Ascending aorta (tissue), 2 donors: ENCODE data around the gene MANEAL. TPM values are rescaled to one million over a fixed set of nuclear protein-coding genes. Genes with fewer than 3 reads are reported as not detected.

Experiments
- DNase-seq, 2 donors: peaks; one replicate each; pipeline ENCODE4 v3.0.0-alpha.2; 2019; ENCODE audit warnings: low spot score in 2 of 2
- H3K27ac ChIP-seq, 2 donors: fragments of 200-600 bp; sonication (generic); one replicate each; pipeline ENCODE4 v1.5.1; 2016 to 2017; ENCODE audit warnings: mild to moderate bottlenecking in 1 of 2
- H3K27me3 ChIP-seq: fragments of 200-600 bp; sonication (generic); one replicate; pipeline ENCODE4 v1.5.1; 2017
- H3K36me3 ChIP-seq, 2 donors: fragments of 200-600 bp; sonication (generic); one replicate each; pipeline ENCODE4 v1.5.1; 2016
- H3K4me1 ChIP-seq, 2 donors: fragments of 200-600 bp; sonication (generic); one replicate each; pipeline ENCODE4 v1.5.1; 2016 to 2017; ENCODE audit warnings: mild to moderate bottlenecking in 1 of 2
- H3K4me3 ChIP-seq, 2 donors: fragments of 200-600 bp; sonication (generic); one replicate each; pipeline ENCODE4 v1.5.1; 2016 to 2017; ENCODE audit warnings: mild to moderate bottlenecking in 1 of 2
- H3K9me3 ChIP-seq, 2 donors: fragments of 200-600 bp; sonication (generic); one replicate each; pipeline ENCODE4 v1.5.1; 2016
- CTCF ChIP-seq, 3 experiments: fragments of 200-600 bp in 2 of 3; fragments of 450-650 bp in 1 of 3; sonication (generic) in 2 of 3; IDR thresholded peaks; one replicate each; pipeline ENCODE4 v1.5.1; 2016 to 2019; ENCODE audit warnings: antibody characterized with exemption in 3 of 3, mild to moderate bottlenecking in 1 of 3, moderate library complexity in 1 of 3
- intact Hi-C: fragments of 100-400 bp; cut with DNase I; formaldehyde crosslinking; loops from one replicate; pipeline ENCODE4 v1.15.1; 2023
- total RNA-seq: library from RNA; depleted of rRNA; stranded (reverse); fragments of >200 nt; gene quantifications from one replicate; pipeline ENCODE4 v1.1.0, GENCODE V29; 2016

MANEAL gene
- total RNA-seq, 1 donor from 2014 or later: 0.43 TPM

- peaks cover 0 to 7% of the 10 kb centered on the region in 2 donors for H3K4me1 ChIP-seq
- H3K4me3 ChIP-seq: no peak overlapping the region
- H3K27ac ChIP-seq: no peak overlapping the region
- no peaks in the 10 kb centered on the region for H3K27me3 ChIP-seq
- DNase-seq: no peak
- H3K9me3 ChIP-seq: no peaks in the 10 kb centered on the region
- intact Hi-C loops: no loop called here
- no peak for TF ChIP-seq CTCF (IDR thresholded peaks at IDR 0.05)
- peaks cover 15 to 32% of the 10 kb centered on the region in 2 donors for H3K36me3 ChIP-seq
Measured at GRCh38 chr1:37813529-37814145, 20.0 kb downstream of the MANEAL start.

GRCh38 chr1:37814252-37814651 lies 20.6 kb downstream of the MANEAL start:
- H3K4me1 ChIP-seq: peaks cover 0 to 2% of the 10 kb centered on the region in 2 donors
- H3K9me3 ChIP-seq: no peaks in the 10 kb centered on the region
- peaks cover 21 to 37% of the 10 kb centered on the region in 2 donors for H3K36me3 ChIP-seq
- no peak for TF ChIP-seq CTCF (IDR thresholded peaks at IDR 0.05)
- no peak for DNase-seq
- no peak overlapping the region for H3K4me3 ChIP-seq
- no peak overlapping the region for H3K27ac ChIP-seq
- no peaks in the 10 kb centered on the region for H3K27me3 ChIP-seq
- intact Hi-C loops: no loop called here

GRCh38 chr1:37817481-37817880 lies 23.8 kb downstream of the MANEAL start:
- no peaks in the 10 kb centered on the region for H3K9me3 ChIP-seq
- no peaks in the 10 kb centered on the region for H3K27me3 ChIP-seq
- intact Hi-C loops: no loop called here
- no peak overlapping the region for H3K27ac ChIP-seq
- no peaks in the 10 kb centered on the region for H3K4me1 ChIP-seq
- peaks cover 44 to 67% of the 10 kb centered on the region in 2 donors for H3K36me3 ChIP-seq
- no peak for DNase-seq
- H3K4me3 ChIP-seq: no peak overlapping the region
- no peak for TF ChIP-seq CTCF (IDR thresholded peaks at IDR 0.05)

- H3K9me3 ChIP-seq: no peaks in the 10 kb centered on the region
- no peak overlapping the region for H3K27ac ChIP-seq
- TF ChIP-seq CTCF (IDR thresholded peaks at IDR 0.05): no peak
- no peak for DNase-seq
- H3K4me1 ChIP-seq: no peaks in the 10 kb centered on the region
- peaks cover 53 to 63% of the 10 kb centered on the region in 2 donors for H3K36me3 ChIP-seq
- intact Hi-C loops: no loop called here
- H3K27me3 ChIP-seq: no peaks in the 10 kb centered on the region
- no peak overlapping the region for H3K4me3 ChIP-seq
Measured at GRCh38 chr1:37821481-37821880, 27.8 kb downstream of the MANEAL start.

GRCh38 chr1:37822906-37823815 lies 29.5 kb downstream of the MANEAL start:
- Histone ChIP-seq H3K36me3 (peaks cover 51 to 53% of the 10 kb centered on the region in 2 donors), H3K4me3 (no peak overlapping the region), H3K4me1 (no peaks in the 10 kb centered on the region), H3K27me3 (no peaks in the 10 kb centered on the region), H3K9me3 (no peaks in the 10 kb centered on the region), H3K27ac (no peak overlapping the region)
- no peak for TF ChIP-seq CTCF (IDR thresholded peaks at IDR 0.05)
- no peak for DNase-seq
- intact Hi-C loops: no loop called here
